Liver (tissue), 9 donors: ENCODE measurements around the gene DGKH. TPM values are rescaled to one million over a fixed set of nuclear protein-coding genes. Genes with fewer than 3 reads are reported as not detected.

Source experiments
- DNase-seq: peaks from one replicate; pipeline ENCODE4 v3.0.0-alpha.2; 2017; ENCODE audit warnings: low spot score
- H3K27ac ChIP-seq, 2 donors: one replicate each; pipeline ENCODE4 v1.7.0; 2013; ENCODE audit warnings: inconsistent platforms in 2 of 2, low read length in 2 of 2, control low read depth in 1 of 2, low read depth in 1 of 2, mild to moderate bottlenecking in 1 of 2
- H3K27me3 ChIP-seq, 4 donors: one replicate each; pipeline versions ENCODE4 v1.6.1 to v1.7.0; 2013; ENCODE audit warnings: low read length in 3 of 4, inconsistent platforms in 1 of 4, mild to moderate bottlenecking in 1 of 4, moderate library complexity in 1 of 4; ENCODE audit not compliant: control insufficient read depth in 4 of 4, insufficient read depth in 4 of 4
- H3K36me3 ChIP-seq, 4 donors: one replicate each; pipeline versions ENCODE4 v1.6.1 to v1.7.0; 2013; ENCODE audit warnings: low read length in 3 of 4, mild to moderate bottlenecking in 3 of 4, low read depth in 1 of 4, moderate library complexity in 1 of 4; ENCODE audit not compliant: control insufficient read depth in 4 of 4, insufficient read depth in 3 of 4
- H3K4me1 ChIP-seq, 4 donors: one replicate each; pipeline versions ENCODE4 v1.6.1 to v1.7.0; 2013; ENCODE audit warnings: low read length in 3 of 4, mild to moderate bottlenecking in 3 of 4, moderate library complexity in 1 of 4; ENCODE audit not compliant: control insufficient read depth in 4 of 4, insufficient read depth in 4 of 4
- H3K4me3 ChIP-seq, 3 donors: one replicate each; pipeline versions ENCODE4 v1.6.1 to v1.7.0; 2013; ENCODE audit warnings: low read length in 3 of 3, control low read depth in 1 of 3, low read depth in 1 of 3, mild to moderate bottlenecking in 1 of 3
- H3K9ac ChIP-seq, 2 donors: one replicate each; pipeline ENCODE4 v1.7.0; 2013; ENCODE audit warnings: low read length in 2 of 2, mild to moderate bottlenecking in 2 of 2, moderate library complexity in 2 of 2, control low read depth in 1 of 2, low read depth in 1 of 2
- H3K9me3 ChIP-seq, 4 donors: one replicate each; pipeline versions ENCODE4 v1.6.1 to v1.7.0; 2013; ENCODE audit warnings: low read length in 3 of 4; ENCODE audit not compliant: control insufficient read depth in 4 of 4
- ATF3 ChIP-seq: IDR thresholded peaks from 2 replicates; pipeline ENCODE4 v1.6.1; 2016; ENCODE audit warnings: antibody characterized with exemption
- CTCF ChIP-seq: fragments of 150-350 bp; IDR thresholded peaks from 2 replicates; pipeline ENCODE4 v1.5.1; 2017; ENCODE audit warnings: improper control_type of control experiment, low read depth, low read length; ENCODE audit not compliant: missing input control
- EGR1 ChIP-seq, 2 donors: IDR thresholded peaks; 2 replicates each; pipeline ENCODE4 v1.6.1; 2016 to 2018; ENCODE audit warnings: antibody characterized with exemption in 2 of 2, low read depth in 2 of 2
- FOXA1 ChIP-seq: IDR thresholded peaks from 2 replicates; pipeline ENCODE4 v1.6.1; 2016; ENCODE audit warnings: antibody characterized with exemption
- FOXA2 ChIP-seq: IDR thresholded peaks from 2 replicates; pipeline ENCODE4 v1.6.1; 2016; ENCODE audit warnings: antibody characterized with exemption
- GABPA ChIP-seq, 2 donors: IDR thresholded peaks in 1 of 2; conservative IDR thresholded peaks in 1 of 2; 2 replicates each; pipeline ENCODE4 v1.6.1; 2016; ENCODE audit warnings: antibody characterized with exemption in 2 of 2, mild to moderate bottlenecking in 1 of 2, moderate library complexity in 1 of 2
- HNF4A ChIP-seq, 2 donors: conservative IDR thresholded peaks; 2 replicates each; pipeline ENCODE4 v1.6.1; 2016; ENCODE audit warnings: antibody characterized with exemption in 2 of 2, mild to moderate bottlenecking in 2 of 2
- HNF4G ChIP-seq: IDR thresholded peaks from 2 replicates; pipeline ENCODE4 v1.6.1; 2016; ENCODE audit warnings: antibody characterized with exemption
- JUND ChIP-seq, 2 donors: IDR thresholded peaks; 2 replicates each; pipeline ENCODE4 v1.6.1; 2016; ENCODE audit warnings: antibody characterized with exemption in 2 of 2
- MAX ChIP-seq: IDR thresholded peaks from 2 replicates; pipeline ENCODE4 v1.6.1; 2016; ENCODE audit warnings: antibody characterized with exemption
- NR2F2 ChIP-seq: IDR thresholded peaks from 2 replicates; pipeline ENCODE4 v1.6.1; 2016; ENCODE audit warnings: antibody characterized with exemption
- RAD21 ChIP-seq, 2 donors: IDR thresholded peaks; 2 replicates each; pipeline ENCODE4 v1.6.1; 2016; ENCODE audit warnings: antibody characterized with exemption in 2 of 2, mild to moderate bottlenecking in 2 of 2
- RXRA ChIP-seq, 2 donors: IDR thresholded peaks; 2 replicates each; pipeline ENCODE4 v1.6.1; 2017 to 2018; ENCODE audit warnings: antibody characterized with exemption in 2 of 2, mild to moderate bottlenecking in 1 of 2
- SP1 ChIP-seq: IDR thresholded peaks from 2 replicates; pipeline ENCODE4 v1.6.1; 2018; ENCODE audit warnings: antibody characterized with exemption, mild to moderate bottlenecking
- TAF1 ChIP-seq: conservative IDR thresholded peaks from 2 replicates; pipeline ENCODE4 v1.6.1; 2016; ENCODE audit warnings: antibody characterized with exemption, mild to moderate bottlenecking
- YY1 ChIP-seq: IDR thresholded peaks from 2 replicates; pipeline ENCODE4 v1.6.1; 2016; ENCODE audit warnings: antibody characterized with exemption, mild to moderate bottlenecking
- ZBTB33 ChIP-seq: IDR thresholded peaks from 2 replicates; pipeline ENCODE4 v1.6.1; 2016; ENCODE audit warnings: antibody characterized with exemption
- WGBS: extraction: QIAGEN DNeasy Blood & Tissue Kit; methylation state at CpG from one replicate; pipeline ENCODE4 v1.1.7; 2013; 5-methylcytosine and 5-hydroxymethylcytosine counted together
- polyA plus RNA-seq, 2 donors: library from polyadenylated mRNA; stranded (reverse) in 1 of 2; unstranded in 1 of 2; fragments of 200-250 nt in 1 of 2; fragments of >200 nt in 1 of 2; fragmentation: Nextera tagmentation in 1 of 2; extraction: Ambion mirVana in 1 of 2; gene quantifications; one replicate each; pipeline versions ENCODE4 v1.2.1 to v1.2.3, GENCODE V29; 2013 to 2015
- total RNA-seq, 2 donors: library from RNA; depleted of rRNA; stranded (reverse); fragments of >200 nt; gene quantifications; one replicate each; pipeline ENCODE4 v1.2.3, GENCODE V29; 2014
- donor health status: healthy.
- donor health status: healthy.
- donor health status: healthy.
- donor health status: healthy.
- donor health status: healthy.

Gene DGKH
- total and polyA plus RNA-seq, 4 donors = 0.25 to 3.7 (median 0.97) TPM

- no peak for TF ChIP-seq YY1
- no peak for TF ChIP-seq RXRA (IDR thresholded peaks at IDR 0.05)
- TF ChIP-seq ATF3 = no peak
- TF ChIP-seq FOXA2 = no peak
- Histone ChIP-seq H3K27me3 (no peaks in the 10 kb centered on the region), H3K4me1 (peaks cover 0 to under 1% (median 0%) of the 10 kb centered on the region in 4 donors), H3K9me3 (no peaks in the 10 kb centered on the region), H3K4me3 (no peak overlapping the region), H3K36me3 (no peaks in the 10 kb centered on the region), H3K9ac (no peak overlapping the region), H3K27ac (no peak overlapping the region)
- no peak for DNase-seq
- WGBS = 75% methylated on average over 2 of the region's 2 CpGs
Observed at GRCh38 chr13:42017264-42017663, 31.2 kb upstream of the DGKH start.

- no peak for TF ChIP-seq FOXA2
- no peak for TF ChIP-seq GABPA (IDR thresholded peaks at IDR 0.05 in 1 of 2, conservative IDR thresholded peaks at IDR 0.05 in 1 of 2)
- no peak for TF ChIP-seq CTCF
- TF ChIP-seq JUND (IDR thresholded peaks at IDR 0.05) = no peak
- TF ChIP-seq ZBTB33 = no peak
- no peak for TF ChIP-seq SP1
- no peak for TF ChIP-seq ATF3
- no peak for TF ChIP-seq MAX
- TF ChIP-seq YY1 = no peak
- TF ChIP-seq HNF4A (conservative IDR thresholded peaks at IDR 0.05) = no peak
- TF ChIP-seq RAD21 (IDR thresholded peaks at IDR 0.05) = no peak
- no peak for TF ChIP-seq EGR1 (IDR thresholded peaks at IDR 0.05; ENCODE audit: low read depth in 2 of 2)
- no peak for TF ChIP-seq NR2F2
- no peak for TF ChIP-seq TAF1
- no peak for TF ChIP-seq RXRA (IDR thresholded peaks at IDR 0.05)
- no peak for TF ChIP-seq HNF4G
- no peak for TF ChIP-seq FOXA1
- no peaks in the 10 kb centered on the region for H3K27me3 ChIP-seq
- no peak overlapping the region for H3K4me3 ChIP-seq
- no peaks in the 10 kb centered on the region for H3K36me3 ChIP-seq
- no peaks in the 10 kb centered on the region for H3K4me1 ChIP-seq
- DNase-seq = no peak
- no peak overlapping the region for H3K27ac ChIP-seq
- no peaks in the 10 kb centered on the region for H3K9me3 ChIP-seq
- no peak overlapping the region for H3K9ac ChIP-seq
Observed at GRCh38 chr13:42021851-42022250, 26.6 kb upstream of the DGKH start.
